HG03159 (cell line): ENCODE results near the gene MALL.
"Not testable (repeated sequence)": the region's sequence is repeated elsewhere in the genome, so short reads cannot be mapped to it uniquely, and the experiment has no call there.

Source experiments
- ATAC-seq: cut with Tn5 transposase; IDR thresholded peaks from one replicate; pipeline ENCODE4 v1.9.1; 2021; ENCODE audit warnings: mild to moderate bottlenecking, moderate library complexity; ENCODE audit not compliant: unreplicated experiment

MALL gene

DNA sequence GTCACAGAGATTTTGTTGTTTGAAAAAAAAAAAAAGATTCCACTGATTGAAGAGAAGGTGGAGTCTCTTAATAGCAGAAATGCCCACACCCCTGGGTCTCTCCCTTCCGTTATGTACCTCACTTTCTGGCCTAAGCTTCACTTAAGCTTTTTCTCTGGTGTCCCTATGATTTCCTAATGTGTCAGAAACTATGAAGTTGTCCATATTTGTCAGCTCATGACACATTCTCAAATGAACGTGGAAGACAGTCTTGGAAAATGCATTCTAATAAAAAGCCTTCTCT, 5.4 kb upstream of the MALL start:
- no peak for ATAC-seq

- ATAC-seq: no peak
Measured at GRCh38 chr2:110120171-110121051, 4.8 kb upstream of the MALL start.

GRCh38 chr2:110116033-110116710, 550 bp upstream of the MALL start:
- ATAC-seq: no peak

GRCh38 chr2:110114831-110115255, 779 bp downstream of the MALL start:
- ATAC-seq: no peak

- ATAC-seq: no peak
Measured at GRCh38 chr2:110113961-110114591, 1.5 kb downstream of the MALL start.

DNA sequence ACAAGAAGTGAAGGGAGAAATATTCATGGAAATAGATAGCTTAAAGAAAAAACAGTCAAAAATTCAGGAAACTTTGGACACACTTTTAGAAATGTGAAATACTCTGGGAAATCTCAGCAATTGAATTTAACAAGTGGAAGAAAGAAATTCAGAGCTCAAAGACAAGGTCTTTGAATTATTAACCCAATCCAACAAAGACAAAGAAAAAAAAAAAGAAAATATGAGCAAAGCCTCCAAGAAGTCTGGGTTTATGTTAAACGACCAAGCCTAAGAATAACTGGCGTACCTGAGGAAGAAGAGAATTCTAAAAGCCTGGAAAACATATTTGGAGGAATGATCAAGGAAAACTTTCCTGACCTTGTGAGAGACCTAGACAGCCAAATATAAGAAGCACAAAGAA, 7.3 kb downstream of the MALL start:
- ATAC-seq: not testable (repeated sequence)

- no peak for ATAC-seq
Measured at GRCh38 chr2:110107092-110108079, 8.2 kb downstream of the MALL start.

- ATAC-seq: no peak
Measured at GRCh38 chr2:110106642-110107041, 9.0 kb downstream of the MALL start.

DNA sequence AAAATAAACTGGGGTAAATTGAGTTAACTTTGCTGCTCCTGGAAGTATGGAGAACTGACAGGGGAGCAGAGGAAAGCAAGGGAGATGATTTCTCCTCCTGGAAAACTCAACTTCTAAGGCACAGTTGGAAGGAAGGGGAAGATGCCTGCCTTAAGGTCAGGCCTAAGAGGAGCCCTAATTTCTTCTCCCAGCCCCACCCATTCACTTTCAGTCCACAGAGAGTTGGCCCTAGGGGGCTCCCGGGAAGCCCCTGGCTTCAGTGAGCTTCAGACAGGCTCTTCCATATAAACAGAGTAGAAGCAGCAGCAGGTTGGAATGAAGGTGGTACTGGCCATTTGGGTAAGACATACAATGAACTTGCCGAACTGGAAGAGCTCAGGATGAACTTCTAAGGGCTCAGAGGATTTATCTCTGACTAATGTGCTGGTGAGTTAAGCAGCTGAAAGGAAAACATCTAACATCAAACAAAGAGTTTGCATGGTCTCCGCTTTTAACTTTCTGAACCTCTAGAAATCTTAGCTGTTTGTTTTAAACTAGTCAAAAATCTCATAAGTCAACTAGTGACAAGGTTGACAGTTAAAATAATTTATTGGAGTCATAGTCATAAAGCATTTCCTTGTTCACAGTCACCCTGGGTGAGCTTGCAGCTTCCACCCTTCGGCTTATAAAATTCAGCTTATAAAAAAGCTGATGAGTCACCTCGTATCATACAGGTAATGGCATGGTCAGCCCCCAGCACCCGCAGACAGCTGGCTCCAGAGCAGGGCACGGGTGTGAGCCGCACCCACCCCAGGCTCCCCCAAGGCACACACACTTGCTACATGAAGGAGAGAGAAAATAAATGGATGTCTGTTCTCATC, 9.8 kb downstream of the MALL start:
- ATAC-seq: no peak

DNA sequence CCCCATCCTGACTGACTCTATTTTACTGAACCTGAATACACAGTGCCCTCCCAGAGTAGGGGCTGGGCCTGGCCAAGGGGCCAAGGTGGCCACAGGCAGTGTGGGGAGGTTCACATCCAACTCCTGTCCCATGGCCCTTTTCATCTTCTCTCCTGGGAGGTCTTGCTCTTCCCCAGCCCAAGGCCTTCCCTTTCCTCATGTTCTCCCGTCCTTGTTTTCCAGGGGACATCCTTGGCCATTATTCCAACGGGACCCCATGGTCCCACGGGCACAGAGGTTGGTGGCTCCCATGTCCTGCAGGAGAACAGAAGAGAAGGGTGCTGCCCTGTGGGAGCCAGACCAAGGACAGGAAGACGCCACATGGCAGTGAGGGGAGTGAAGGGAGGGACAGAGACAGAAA, 10.4 kb downstream of the MALL start:
- no peak for ATAC-seq

DNA sequence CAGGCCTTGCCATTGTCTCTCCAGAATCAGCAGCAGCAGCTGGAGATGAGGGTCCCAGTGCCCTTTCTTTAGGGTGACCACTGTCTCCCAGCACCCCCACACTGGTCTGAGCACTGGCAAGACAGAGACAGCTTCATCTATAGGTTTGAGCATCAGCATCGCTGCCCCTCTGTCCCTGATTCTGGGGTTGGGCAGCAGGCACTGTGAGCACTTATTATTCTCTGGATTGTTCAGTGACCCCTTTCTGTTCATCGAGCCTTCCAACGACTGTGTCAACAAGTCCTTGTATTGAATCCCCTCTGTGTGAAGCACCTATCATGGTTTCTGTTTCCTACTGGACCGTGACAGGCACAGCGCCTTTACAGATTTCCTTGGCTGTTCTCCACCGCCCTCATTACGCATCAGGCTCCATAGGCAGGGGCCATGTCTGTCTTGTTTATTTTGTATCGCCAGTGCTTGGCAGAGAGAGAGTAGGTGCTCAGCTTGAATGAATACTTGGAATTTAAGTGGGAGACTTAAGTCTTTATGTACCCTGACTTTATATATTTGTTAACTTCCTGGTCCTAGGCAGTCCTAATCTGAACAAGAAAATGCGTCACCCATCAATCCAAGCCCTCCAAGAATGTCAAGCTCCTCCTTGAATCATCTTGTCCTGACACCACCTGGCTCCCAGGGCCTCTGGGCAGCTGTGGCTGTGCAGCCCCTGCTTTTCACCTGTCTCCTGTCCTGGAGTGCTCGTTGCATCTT, 11.4 kb downstream of the MALL start:
- ATAC-seq: no peak

DNA sequence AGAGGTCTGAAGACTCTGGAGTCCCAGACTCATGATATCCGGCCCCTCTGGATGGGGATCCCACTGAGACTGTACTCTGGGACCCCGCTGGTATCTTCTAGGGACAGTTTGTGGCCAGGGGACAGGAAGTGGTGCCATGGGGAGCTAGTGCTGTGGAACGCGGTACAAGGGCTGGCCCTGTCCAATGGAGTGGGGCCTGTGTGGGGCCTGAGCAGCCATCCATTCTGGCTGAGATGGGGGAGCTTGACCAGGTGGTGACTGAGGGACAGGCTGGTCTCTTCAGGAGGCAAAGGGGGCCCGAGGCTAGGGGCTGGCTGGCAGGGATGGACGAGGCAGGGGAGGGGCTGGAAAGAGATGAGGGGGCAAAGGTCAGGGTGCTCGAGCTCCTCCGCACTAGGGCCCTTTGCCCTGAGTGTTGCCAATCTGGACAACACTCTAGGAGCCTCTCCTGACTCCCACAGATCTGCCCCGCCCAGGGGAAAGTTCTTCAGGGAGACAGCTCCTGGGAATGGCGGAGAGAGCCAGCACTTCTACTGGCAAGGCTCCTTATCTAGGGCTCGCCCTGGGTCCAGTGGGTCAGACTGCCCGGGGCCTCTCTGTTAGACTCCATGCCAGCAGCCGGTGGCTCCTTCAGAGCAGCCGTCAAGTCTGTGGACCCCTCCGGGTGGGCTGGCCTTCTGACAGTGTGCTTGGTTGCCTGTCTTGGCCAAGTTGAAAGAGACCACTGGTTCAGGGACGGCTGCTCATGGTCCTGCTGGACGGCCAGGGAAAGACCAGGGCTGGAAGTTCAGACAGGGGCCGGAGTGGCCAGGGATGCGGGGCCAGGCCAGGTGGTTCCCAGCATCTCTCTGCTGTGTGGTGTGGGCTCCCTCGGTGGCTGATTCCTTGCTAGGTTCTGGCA, 12.3 kb downstream of the MALL start:
- no peak for ATAC-seq

- no peak for ATAC-seq
Measured at GRCh38 chr2:110101901-110102803, 13.5 kb downstream of the MALL start.

DNA sequence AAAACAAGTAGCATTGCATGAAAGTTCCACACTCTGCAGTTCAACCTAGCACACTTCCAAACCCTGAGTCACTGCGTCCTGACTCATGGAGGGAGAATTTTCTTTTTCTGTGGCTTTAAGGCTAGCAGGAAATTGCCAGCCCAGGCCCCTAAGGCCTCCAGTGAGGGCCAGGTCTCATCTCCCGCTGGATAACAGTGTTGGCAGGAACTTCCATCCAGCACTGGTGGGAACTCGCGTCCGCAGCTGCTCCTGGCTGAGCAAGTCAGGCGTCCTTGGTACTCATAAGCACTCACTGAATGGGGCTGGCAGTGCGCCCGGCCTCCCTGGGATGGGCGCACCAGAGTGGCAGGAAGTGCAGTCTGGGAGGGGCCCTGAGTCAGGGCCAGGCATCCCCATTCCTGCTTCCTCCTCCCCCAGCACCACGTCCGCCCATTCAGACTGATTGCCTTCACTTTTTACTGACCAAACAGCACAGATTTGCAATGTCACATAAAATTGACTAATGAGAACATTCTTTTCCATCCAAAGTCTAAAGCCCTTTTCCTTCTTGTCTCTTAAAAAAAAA, 14.3 kb downstream of the MALL start:
- ATAC-seq: no peak

GRCh38 chr2:110100880-110101279, 14.7 kb downstream of the MALL start:
- not testable (repeated sequence) for ATAC-seq

GRCh38 chr2:110100480-110100879, 15.1 kb downstream of the MALL start:
- ATAC-seq: no peak
